T-helper 2 cell treated with Interferon-gamma antibody and Interleukin-4, amounts not matched to agents 100 ng/mL and 5 ng/mL, for 36 hours (primary cell): ENCODE data around the gene CAPN2. TPM values are rescaled to one million over a fixed set of nuclear protein-coding genes. Genes with fewer than 3 reads are reported as not detected.

Source experiments
- intact Hi-C: fragments of 100-400 bp; cut with micrococcal nuclease; formaldehyde crosslinking; loops from one replicate; pipeline ENCODE4 v1.15.1; 2023
- total RNA-seq: library from RNA; stranded (reverse); gene quantifications from 2 replicates; pipeline ENCODE4 v1.2.3, GENCODE V29; 2022

The CAPN2 gene
- total RNA-seq, 1 donor from 2014 or later: 187 TPM

- intact Hi-C loops: loop anchor here (5.0 to 10.0 kb wide), 5 partner anchors 117 to 717 kb away; partner anchors contain the start of genes DEGS1, NVL and WDR26
Measured at GRCh38 chr1:223714849-223715603, 2.7 kb downstream of the CAPN2 start.

GRCh38 chr1:223715604-223716172 is 3.3 kb downstream of the CAPN2 start:
- intact Hi-C loops: loop anchor here (1.0 to 10.0 kb wide), 7 partner anchors 11 to 469 kb away; partner anchors contain the start of genes DEGS1 and TP53BP2

GRCh38 chr1:223716302-223716862 is 4.0 kb downstream of the CAPN2 start:
- intact Hi-C loops: loop anchor here (1.0 to 10.0 kb wide), 7 partner anchors 10 to 468 kb away; partner anchors contain the start of genes DEGS1 and TP53BP2

- intact Hi-C loops: loop anchor here (2.0 to 10.0 kb wide), 5 partner anchors 18 to 468 kb away; partner anchors contain the start of genes DEGS1 and TP53BP2
Measured at GRCh38 chr1:223717123-223717522, 4.8 kb downstream of the CAPN2 start.

GRCh38 chr1:223717695-223718363 is 5.5 kb downstream of the CAPN2 start:
- intact Hi-C loops: loop anchor here (2.0 to 10.0 kb wide), 5 partner anchors 19 to 467 kb away; partner anchors contain the start of genes DEGS1 and TP53BP2

GRCh38 chr1:223718850-223719249 is 6.5 kb downstream of the CAPN2 start:
- intact Hi-C loops: loop anchor here (5.0 to 10.0 kb wide), 3 partner anchors 113 to 466 kb away; partner anchors contain the start of gene DEGS1

GRCh38 chr1:223720971-223721591 is 8.7 kb downstream of the CAPN2 start:
- intact Hi-C loops: no loop called here

- intact Hi-C loops: no loop called here
Measured at GRCh38 chr1:223721658-223722607, 9.6 kb downstream of the CAPN2 start.

- intact Hi-C loops: no loop called here
Measured at GRCh38 chr1:223723351-223723904, 11.1 kb downstream of the CAPN2 start.

- intact Hi-C loops: no loop called here
Measured at GRCh38 chr1:223724376-223724775, 12.0 kb downstream of the CAPN2 start.

- intact Hi-C loops: no loop called here
Measured at GRCh38 chr1:223725578-223725977, 13.2 kb downstream of the CAPN2 start.

GRCh38 chr1:223726380-223727001 is 14.2 kb downstream of the CAPN2 start:
- intact Hi-C loops: loop anchor here (1.0 kb wide), 2 partner anchors 10 to 23 kb away; no protein-coding TSS in a partner anchor

- intact Hi-C loops: no loop called here
Measured at GRCh38 chr1:223727541-223727940, 15.2 kb downstream of the CAPN2 start.

GRCh38 chr1:223729906-223730305 is 17.6 kb downstream of the CAPN2 start:
- intact Hi-C loops: no loop called here

- intact Hi-C loops: no loop called here
Measured at GRCh38 chr1:223730479-223731132, 18.3 kb downstream of the CAPN2 start.

GRCh38 chr1:223731133-223731770 is 18.9 kb downstream of the CAPN2 start:
- intact Hi-C loops: no loop called here

- intact Hi-C loops: no loop called here
Measured at GRCh38 chr1:223732993-223733798, 20.9 kb downstream of the CAPN2 start.
